Measurements from ENCODE around the gene CYCS. TPM values are rescaled to one million over a fixed set of nuclear protein-coding genes. Genes with fewer than 3 reads are reported as not detected.
"Not testable (repeated sequence)": the region's sequence is repeated elsewhere in the genome, so short reads cannot be mapped to it uniquely, and the experiment has no call there.

CYCS gene
- total and polyA plus RNA-seq, 4 donors = 33.0 to 85.1 (median 61.5) TPM

DNA sequence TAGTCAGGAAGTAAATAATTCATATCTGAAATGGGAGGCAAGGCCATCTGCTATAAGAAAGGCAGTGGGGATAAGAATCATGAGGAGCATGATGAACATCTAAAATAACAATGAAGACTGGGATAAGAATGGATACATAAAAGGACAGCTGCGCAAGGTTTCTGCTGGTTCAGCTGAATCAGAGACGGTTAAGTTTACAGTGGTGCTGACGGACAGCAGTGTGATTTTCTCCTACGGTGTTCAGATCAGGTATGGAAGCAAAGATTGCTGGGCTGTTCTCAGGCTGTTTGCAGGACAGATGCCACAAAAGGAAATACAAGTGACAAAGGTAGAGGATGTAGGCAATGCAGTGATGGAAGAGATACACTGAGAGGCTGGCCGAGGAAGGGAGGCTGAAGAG is 8.4 kb downstream of the CYCS start:
- Histone ChIP-seq H3K36me3 (ENCODE audit: control insufficient read depth in 4 of 4, insufficient read depth in 4 of 4, low read length in 4 of 4) (peaks cover 5 to 12% (median 8%) of the 10 kb centered on the region in 4 donors), H3K9me3 (ENCODE audit: control insufficient read depth in 4 of 4, insufficient read depth in 3 of 4, low read length in 3 of 4) (no peaks in the 10 kb centered on the region), H3K9ac (ENCODE audit: insufficient read depth in 1 of 2, low read length in 2 of 2) (no peak overlapping the region), H3K27me3 (ENCODE audit: control insufficient read depth in 3 of 3, insufficient read depth in 3 of 3, low read length in 2 of 3) (no peaks in the 10 kb centered on the region), H3K4me1 (ENCODE audit: control insufficient read depth in 5 of 5, insufficient read depth in 5 of 5, low read length in 5 of 5) (no peaks in the 10 kb centered on the region), H3K27ac (ENCODE audit: low read depth in 1 of 2, low read length in 1 of 2) (no peak overlapping the region), H3K4me3 (no peak overlapping the region)
- no peak for TF ChIP-seq CTCF (IDR thresholded peaks at IDR 0.05; ENCODE audit: control extremely low read depth, extremely low read depth)
- DNase-seq (no peak), ATAC-seq (ENCODE audit: insufficient read depth, low FRiP score) (no peak)
- 90 to 95% methylated on average over 5 of the region's 5 CpGs for WGBS, 2 donors

DNA sequence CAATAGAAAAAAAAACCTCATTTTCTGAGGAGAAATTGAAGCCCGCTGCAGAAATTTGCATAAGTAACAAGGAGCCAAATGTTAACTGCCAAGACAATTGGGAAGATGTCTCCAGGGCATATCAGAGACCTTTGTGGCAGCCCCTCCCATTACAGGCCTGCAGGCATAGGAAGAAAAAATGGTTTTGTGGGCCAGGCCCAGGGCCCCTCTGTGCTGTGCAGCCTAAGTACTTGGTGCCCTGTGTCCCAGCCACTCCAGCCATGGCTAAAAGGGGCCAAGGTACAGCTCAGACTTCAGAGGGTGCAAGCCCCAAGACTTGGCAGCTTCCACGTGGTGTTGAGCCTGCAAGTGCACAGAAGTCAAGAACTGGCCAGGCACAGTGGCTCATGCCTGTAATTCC is 14.5 kb downstream of the CYCS start:
- not testable (repeated sequence) for H3K9me3 ChIP-seq (ENCODE audit: control insufficient read depth in 4 of 4, insufficient read depth in 3 of 4, low read length in 3 of 4); H3K27ac ChIP-seq (ENCODE audit: low read depth in 1 of 2, low read length in 1 of 2); H3K27me3 ChIP-seq (ENCODE audit: control insufficient read depth in 3 of 3, insufficient read depth in 3 of 3, low read length in 2 of 3); H3K9ac ChIP-seq (ENCODE audit: insufficient read depth in 1 of 2, low read length in 2 of 2); H3K4me1 ChIP-seq (ENCODE audit: control insufficient read depth in 5 of 5, insufficient read depth in 5 of 5, low read length in 5 of 5); H3K36me3 ChIP-seq (ENCODE audit: control insufficient read depth in 4 of 4, insufficient read depth in 4 of 4, low read length in 4 of 4); DNase-seq; H3K4me3 ChIP-seq; ATAC-seq (ENCODE audit: insufficient read depth, low FRiP score)
- WGBS, 2 donors = 85 to 93% methylated on average over 2 of the region's 2 CpGs

- no peak for ATAC-seq (ENCODE audit: insufficient read depth, low FRiP score)
- H3K4me3 ChIP-seq = no peak overlapping the region
- peaks cover 0 to 1% (median 0%) of the 10 kb centered on the region in 5 donors for H3K4me1 ChIP-seq (ENCODE audit: control insufficient read depth in 5 of 5, insufficient read depth in 5 of 5, low read length in 5 of 5)
- DNase-seq = peak in 1 of 3 donors; percentile 31
- H3K9me3 ChIP-seq (ENCODE audit: control insufficient read depth in 4 of 4, insufficient read depth in 3 of 4, low read length in 3 of 4) = no peaks in the 10 kb centered on the region
- H3K27ac ChIP-seq (ENCODE audit: low read depth in 1 of 2, low read length in 1 of 2) = no peak overlapping the region
- 57 to 68% methylated on average over 3 of the region's 3 CpGs for WGBS, 2 donors
- no peak for TF ChIP-seq CTCF (IDR thresholded peaks at IDR 0.05; ENCODE audit: control extremely low read depth, extremely low read depth)
- H3K9ac ChIP-seq (ENCODE audit: insufficient read depth in 1 of 2, low read length in 2 of 2) = no peak overlapping the region
- no peaks in the 10 kb centered on the region for H3K27me3 ChIP-seq (ENCODE audit: control insufficient read depth in 3 of 3, insufficient read depth in 3 of 3, low read length in 2 of 3)
- H3K36me3 ChIP-seq (ENCODE audit: control insufficient read depth in 4 of 4, insufficient read depth in 4 of 4, low read length in 4 of 4) = no peaks in the 10 kb centered on the region
Observed at GRCh38 chr7:25109276-25109675, 15.8 kb downstream of the CYCS start.

- ATAC-seq (ENCODE audit: insufficient read depth, low FRiP score) = no peak
- no peaks in the 10 kb centered on the region for H3K27me3 ChIP-seq (ENCODE audit: control insufficient read depth in 3 of 3, insufficient read depth in 3 of 3, low read length in 2 of 3)
- 79 to 90% methylated on average over 3 of the region's 3 CpGs for WGBS, 2 donors
- no peaks in the 10 kb centered on the region for H3K9me3 ChIP-seq (ENCODE audit: control insufficient read depth in 4 of 4, insufficient read depth in 3 of 4, low read length in 3 of 4)
- H3K4me1 ChIP-seq (ENCODE audit: control insufficient read depth in 5 of 5, insufficient read depth in 5 of 5, low read length in 5 of 5) = peaks cover 0 to 1% (median 0%) of the 10 kb centered on the region in 5 donors
- TF ChIP-seq CTCF (IDR thresholded peaks at IDR 0.05; ENCODE audit: control extremely low read depth, extremely low read depth) = no peak
- H3K9ac ChIP-seq (ENCODE audit: insufficient read depth in 1 of 2, low read length in 2 of 2) = no peak overlapping the region
- H3K27ac ChIP-seq (ENCODE audit: low read depth in 1 of 2, low read length in 1 of 2) = no peak overlapping the region
- H3K36me3 ChIP-seq (ENCODE audit: control insufficient read depth in 4 of 4, insufficient read depth in 4 of 4, low read length in 4 of 4) = no peaks in the 10 kb centered on the region
- no peak for DNase-seq
- H3K4me3 ChIP-seq = no peak overlapping the region
Observed at GRCh38 chr7:25105911-25106310, 19.1 kb downstream of the CYCS start.

Measured in lung (tissue), 12 donors.